ENCODE data around the gene ACE. TPM values are rescaled to one million over a fixed set of nuclear protein-coding genes. Genes with fewer than 3 reads are reported as not detected.

ACE gene
- total RNA-seq, 1 donor from 2014 or later: 9.6 TPM

- Histone ChIP-seq H3K27me3 (peaks cover 6% of the 10 kb centered on the region), H3K4me1 (peaks cover 11% of the 10 kb centered on the region), H3K27ac (no peak overlapping the region), H3K9me3 (no peaks in the 10 kb centered on the region), H3K4me3 (no peak overlapping the region), H3K36me3 (no peaks in the 10 kb centered on the region)
- intact Hi-C loops (cut with DNase I): loop anchor here (10.0 kb wide), 1 partner anchor 60 kb away; no protein-coding TSS in a partner anchor
- TF ChIP-seq POLR2A (IDR thresholded peaks at IDR 0.05): no peak
- TF ChIP-seq, protein P1, sequence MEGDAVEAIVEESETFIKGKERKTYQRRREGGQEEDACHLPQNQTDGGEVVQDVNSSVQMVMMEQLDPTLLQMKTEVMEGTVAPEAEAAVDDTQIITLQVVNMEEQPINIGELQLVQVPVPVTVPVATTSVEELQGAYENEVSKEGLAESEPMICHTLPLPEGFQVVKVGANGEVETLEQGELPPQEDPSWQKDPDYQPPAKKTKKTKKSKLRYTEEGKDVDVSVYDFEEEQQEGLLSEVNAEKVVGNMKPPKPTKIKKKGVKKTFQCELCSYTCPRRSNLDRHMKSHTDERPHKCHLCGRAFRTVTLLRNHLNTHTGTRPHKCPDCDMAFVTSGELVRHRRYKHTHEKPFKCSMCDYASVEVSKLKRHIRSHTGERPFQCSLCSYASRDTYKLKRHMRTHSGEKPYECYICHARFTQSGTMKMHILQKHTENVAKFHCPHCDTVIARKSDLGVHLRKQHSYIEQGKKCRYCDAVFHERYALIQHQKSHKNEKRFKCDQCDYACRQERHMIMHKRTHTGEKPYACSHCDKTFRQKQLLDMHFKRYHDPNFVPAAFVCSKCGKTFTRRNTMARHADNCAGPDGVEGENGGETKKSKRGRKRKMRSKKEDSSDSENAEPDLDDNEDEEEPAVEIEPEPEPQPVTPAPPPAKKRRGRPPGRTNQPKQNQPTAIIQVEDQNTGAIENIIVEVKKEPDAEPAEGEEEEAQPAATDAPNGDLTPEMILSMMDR (IDR thresholded peaks at IDR 0.05): no peak
- TF ChIP-seq POLR2AphosphoS5 (IDR thresholded peaks at IDR 0.05; ENCODE audit: insufficient read depth in 1 of 2, low read depth in 1 of 2): no peak
- DNase-seq (ENCODE audit: extremely low spot score in 2 of 2): no peak
These were observed 58.1 kb downstream of the ACE start for GRCh38 chr17:63534816-63535455.

- Histone ChIP-seq H3K9me3 (no peaks in the 10 kb centered on the region), H3K4me3 (no peak overlapping the region), H3K27ac (no peak overlapping the region), H3K36me3 (no peaks in the 10 kb centered on the region), H3K27me3 (peaks cover 6% of the 10 kb centered on the region), H3K4me1 (peaks cover 11% of the 10 kb centered on the region)
- intact Hi-C loops (cut with DNase I): loop anchor here (10.0 kb wide), 1 partner anchor 59 kb away; no protein-coding TSS in a partner anchor
- TF ChIP-seq POLR2A (IDR thresholded peaks at IDR 0.05) (no peak), POLR2AphosphoS5 (IDR thresholded peaks at IDR 0.05; ENCODE audit: insufficient read depth in 1 of 2, low read depth in 1 of 2) (no peak)
- TF ChIP-seq, protein P1 (IDR thresholded peaks at IDR 0.05): no peak
- DNase-seq (ENCODE audit: extremely low spot score in 2 of 2): no peak
These were observed 58.8 kb downstream of the ACE start for GRCh38 chr17:63535640-63536039.

DNA sequence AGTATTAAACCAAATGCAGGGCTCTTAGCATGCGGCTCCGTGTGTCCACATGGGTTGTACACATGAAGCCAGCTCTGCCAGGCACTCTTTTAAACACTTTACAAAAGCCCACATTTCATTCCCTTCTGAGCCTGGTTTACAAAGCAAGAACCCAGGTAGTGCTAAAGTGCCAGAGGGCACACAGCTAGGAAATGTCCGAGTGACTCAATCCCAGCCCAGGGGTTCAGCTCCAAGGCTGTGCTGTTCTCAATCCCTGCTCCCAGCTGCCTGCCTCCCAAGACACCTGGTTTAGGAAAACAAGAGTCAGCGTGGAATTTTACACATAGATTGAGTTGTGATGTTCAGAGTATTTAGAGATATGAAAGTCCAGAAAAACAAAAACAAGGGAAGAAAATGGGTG is 60.1 kb downstream of the ACE start:
- Histone ChIP-seq H3K9me3 (no peaks in the 10 kb centered on the region), H3K27ac (no peak overlapping the region), H3K4me3 (no peak overlapping the region), H3K27me3 (peaks cover 6% of the 10 kb centered on the region), H3K4me1 (peaks cover 11% of the 10 kb centered on the region), H3K36me3 (no peaks in the 10 kb centered on the region)
- intact Hi-C loops (cut with DNase I): loop anchor here (10.0 kb wide), 1 partner anchor 58 kb away; no protein-coding TSS in a partner anchor
- no peak for DNase-seq (ENCODE audit: extremely low spot score in 2 of 2)
- TF ChIP-seq, protein P1 (IDR thresholded peaks at IDR 0.05): no peak
- no peak for TF ChIP-seq POLR2A (IDR thresholded peaks at IDR 0.05)
- TF ChIP-seq POLR2AphosphoS5 (IDR thresholded peaks at IDR 0.05; ENCODE audit: insufficient read depth in 1 of 2, low read depth in 1 of 2): no peak

- no peak overlapping the region for H3K27ac ChIP-seq
- H3K36me3 ChIP-seq: no peaks in the 10 kb centered on the region
- H3K9me3 ChIP-seq: no peaks in the 10 kb centered on the region
- no peak for DNase-seq (ENCODE audit: extremely low spot score in 2 of 2)
- peak overlapping the region in 1 of 2 donors; percentile 4 for H3K4me3 ChIP-seq
- peaks cover 11% of the 10 kb centered on the region for H3K4me1 ChIP-seq
- intact Hi-C loops (cut with DNase I): loop anchor here (10.0 kb wide), 1 partner anchor 57 kb away; no protein-coding TSS in a partner anchor
- peaks cover 6% of the 10 kb centered on the region for H3K27me3 ChIP-seq
- TF ChIP-seq, protein P1 (IDR thresholded peaks at IDR 0.05): no peak
- TF ChIP-seq POLR2A (IDR thresholded peaks at IDR 0.05): no peak
- no peak for TF ChIP-seq POLR2AphosphoS5 (IDR thresholded peaks at IDR 0.05; ENCODE audit: insufficient read depth in 1 of 2, low read depth in 1 of 2)
These were observed 61.3 kb downstream of the ACE start for GRCh38 chr17:63537991-63538692.
